Raji (cell line): Measurements from ENCODE around the gene TOLLIP.

Experiments
- POLR2A ChIP-seq: IDR thresholded peaks from 2 replicates; pipeline ENCODE4 v1.6.1; 2011; ENCODE audit warnings: low read depth, low read length, control low read depth; ENCODE audit not compliant: insufficient read depth

Gene TOLLIP

DNA sequence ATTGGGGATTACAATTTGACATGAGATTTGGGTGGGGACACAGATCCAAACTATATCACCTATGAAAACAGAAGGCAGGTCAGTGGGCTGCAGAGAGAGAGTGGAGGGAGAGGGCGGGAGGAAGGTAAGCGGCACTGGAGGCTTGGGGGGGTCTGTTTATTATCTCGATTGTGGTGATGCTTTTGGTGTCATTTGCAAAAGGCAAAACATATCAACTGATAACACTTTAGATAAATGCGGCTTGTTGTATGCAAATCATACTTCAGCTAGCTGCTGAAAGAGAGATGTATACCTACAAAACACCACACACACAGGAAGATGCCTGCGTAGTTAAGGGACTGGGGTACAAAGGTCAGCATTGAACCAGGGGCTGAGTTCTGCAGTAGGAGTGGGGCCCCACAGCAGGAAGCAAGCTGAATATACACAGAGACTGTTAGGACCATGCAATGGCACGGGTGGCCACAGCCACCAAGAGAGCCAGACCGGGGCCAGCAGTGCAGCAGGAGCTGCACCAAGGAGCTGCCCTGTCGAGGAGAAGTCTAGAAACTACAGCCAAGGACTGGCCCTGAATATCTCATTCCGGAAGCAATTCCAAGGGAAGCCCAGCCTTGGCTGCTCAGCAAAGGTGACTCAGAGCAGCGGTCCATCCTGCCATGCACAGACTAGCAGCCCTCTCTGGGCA is 23.8 kb upstream of the TOLLIP start:
- no peak for TF ChIP-seq POLR2A

DNA sequence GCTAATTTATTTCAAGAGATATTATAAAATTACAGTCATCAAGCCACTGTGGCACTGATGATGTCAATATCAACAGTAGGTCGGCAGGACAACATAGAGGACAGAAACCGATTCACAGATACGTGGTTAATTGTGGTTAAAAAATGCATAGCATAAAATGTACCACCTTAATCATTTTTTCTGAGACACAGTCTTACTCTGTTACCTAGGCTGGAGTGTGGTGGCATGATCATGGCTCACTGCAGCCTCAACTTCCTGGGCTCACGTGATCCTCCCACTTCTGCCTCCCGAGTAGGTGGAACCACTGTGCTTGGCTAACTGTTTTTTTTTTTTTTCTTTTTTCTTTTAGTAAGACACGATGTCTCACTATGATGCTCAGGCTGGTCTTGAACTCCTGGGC is 21.0 kb upstream of the TOLLIP start:
- TF ChIP-seq POLR2A: no peak

DNA sequence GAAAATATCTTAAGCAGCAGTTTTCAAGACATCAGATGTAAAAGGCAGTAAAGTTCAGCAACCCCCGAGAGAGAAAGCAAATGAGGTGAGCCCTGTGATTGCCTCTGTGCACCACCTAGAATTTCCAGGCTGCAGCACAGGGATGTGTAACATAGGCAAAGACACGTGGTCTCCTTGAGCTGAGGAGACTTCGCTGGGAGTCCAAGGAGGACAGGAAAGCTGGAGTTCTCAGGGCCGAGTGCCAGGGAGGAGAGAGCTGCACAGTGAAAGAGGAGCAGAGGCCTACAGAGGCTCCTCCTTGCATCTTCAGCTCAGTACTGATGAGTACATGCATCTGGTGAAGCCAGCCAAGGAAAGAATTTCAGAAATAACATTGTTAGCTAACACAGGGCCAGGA is 17.6 kb upstream of the TOLLIP start:
- TF ChIP-seq POLR2A: no peak

DNA sequence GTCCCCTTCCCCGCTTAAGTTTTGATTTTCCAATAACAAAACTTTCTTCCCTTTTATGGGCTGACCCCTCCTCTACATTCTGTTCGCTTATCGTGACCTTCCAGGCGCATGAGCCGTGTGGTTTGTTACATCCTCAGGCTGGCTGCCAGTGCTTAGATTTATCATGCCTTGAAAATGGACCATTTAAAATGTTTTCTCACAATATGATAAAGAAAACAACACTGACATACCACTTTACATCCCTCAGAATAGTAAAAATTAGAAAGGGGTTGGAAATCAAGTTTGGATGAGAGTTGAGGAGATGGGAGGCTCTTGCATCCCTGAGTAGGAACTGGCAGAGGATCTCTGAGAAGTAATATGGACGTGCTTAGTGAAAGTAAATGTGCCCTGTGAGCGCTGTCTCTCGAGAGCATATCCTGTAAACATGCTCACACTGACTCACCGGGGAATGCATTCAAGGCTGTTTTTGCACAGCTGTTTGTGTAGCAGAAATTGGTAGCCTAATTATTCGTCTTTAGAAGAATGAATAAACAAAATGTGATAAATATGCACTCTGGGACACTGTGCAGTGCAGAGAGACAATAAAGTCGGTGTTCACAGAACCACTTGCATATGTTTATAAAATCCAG is 17.1 kb upstream of the TOLLIP start:
- no peak for TF ChIP-seq POLR2A

DNA sequence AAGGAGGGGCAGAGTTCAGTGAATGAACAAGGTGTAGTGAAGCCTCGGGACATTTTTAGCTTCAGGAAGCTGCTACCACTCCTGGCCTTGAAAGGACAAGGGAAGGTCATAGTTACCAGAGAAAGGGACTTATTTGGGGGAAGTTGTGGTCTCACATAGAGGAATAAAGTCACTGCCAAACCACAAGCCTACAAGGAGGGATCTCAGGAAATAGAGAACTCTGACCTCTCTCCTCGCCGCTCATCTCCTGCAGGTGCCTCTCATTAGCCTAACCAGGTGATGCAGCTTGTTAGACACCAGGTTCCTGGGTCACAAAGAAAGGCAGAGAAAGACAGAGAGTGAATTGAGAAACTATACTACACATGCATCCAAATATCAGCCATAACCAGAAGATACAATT is 14.3 kb upstream of the TOLLIP start:
- no peak for TF ChIP-seq POLR2A

DNA sequence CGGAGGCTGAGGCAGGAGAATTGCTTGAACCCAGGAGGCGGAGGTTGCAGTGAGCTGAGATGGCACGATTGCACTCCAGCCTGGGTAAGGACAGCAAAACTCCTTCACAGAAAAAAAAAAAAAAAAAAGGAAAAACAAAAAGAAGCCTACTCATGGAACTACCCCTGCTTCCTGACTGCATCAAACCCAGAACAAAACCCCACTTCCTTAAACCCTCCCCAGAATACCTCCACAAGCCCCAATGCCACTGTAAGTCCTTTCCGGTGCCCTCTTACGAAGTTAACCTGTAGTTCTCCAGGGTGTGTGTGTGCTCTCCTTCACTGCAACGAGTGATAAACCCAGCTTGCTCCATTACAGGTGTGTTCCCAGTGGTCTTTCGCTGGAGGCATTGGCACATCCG is 8.6 kb upstream of the TOLLIP start:
- no peak for TF ChIP-seq POLR2A

DNA sequence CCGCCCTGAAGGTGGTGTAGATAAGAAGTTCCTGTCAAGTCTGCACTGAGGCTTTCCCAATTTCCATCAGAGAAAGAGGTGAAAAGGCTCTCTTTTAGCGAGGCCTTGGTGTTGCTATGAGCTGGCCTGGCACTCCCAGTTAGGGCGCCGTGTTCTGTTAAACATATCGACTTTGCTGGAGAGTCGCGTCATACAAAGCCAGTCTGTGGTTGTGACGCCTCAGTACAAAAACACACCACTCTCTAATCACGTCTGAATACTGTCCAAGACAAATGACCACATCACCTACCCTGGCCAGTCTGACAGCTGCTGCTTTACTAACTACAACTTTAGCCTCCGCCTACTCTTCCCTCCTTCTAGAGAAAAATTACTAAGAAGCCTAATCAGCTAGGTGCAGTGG is 8.0 kb upstream of the TOLLIP start:
- TF ChIP-seq POLR2A: no peak

DNA sequence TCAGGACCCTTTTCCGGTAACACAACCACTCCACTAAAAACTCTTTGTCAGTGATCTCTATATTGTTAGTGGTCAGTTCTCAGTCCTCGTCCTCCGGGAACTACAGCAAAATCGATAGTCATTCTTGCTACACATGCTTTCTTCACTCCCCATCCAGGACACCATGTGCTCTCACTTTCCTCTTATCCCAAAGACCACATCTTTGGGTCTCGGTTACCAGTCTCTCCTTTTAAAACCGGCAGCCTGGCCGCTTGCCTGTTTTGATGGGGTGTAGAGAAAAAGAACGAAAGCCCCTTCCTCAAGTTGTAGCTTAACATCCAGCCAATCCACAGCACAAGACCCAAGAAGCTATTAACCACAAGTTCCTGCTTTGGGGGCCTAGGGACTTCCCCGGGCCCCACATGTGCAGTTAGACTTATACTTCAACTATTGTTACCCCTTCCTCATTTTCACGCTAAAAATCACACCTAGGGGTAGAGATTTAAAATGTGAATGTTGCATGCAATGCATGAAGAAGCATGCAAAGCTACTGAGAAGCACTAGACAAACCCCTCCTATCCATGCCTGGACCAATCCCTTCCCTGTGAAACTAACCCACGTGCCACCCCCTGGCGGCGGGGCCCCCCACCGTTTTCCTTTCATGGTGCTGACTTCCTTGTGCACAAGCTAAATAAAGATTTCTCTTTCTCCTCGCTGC is 1.5 kb upstream of the TOLLIP start:
- TF ChIP-seq POLR2A: no peak

DNA sequence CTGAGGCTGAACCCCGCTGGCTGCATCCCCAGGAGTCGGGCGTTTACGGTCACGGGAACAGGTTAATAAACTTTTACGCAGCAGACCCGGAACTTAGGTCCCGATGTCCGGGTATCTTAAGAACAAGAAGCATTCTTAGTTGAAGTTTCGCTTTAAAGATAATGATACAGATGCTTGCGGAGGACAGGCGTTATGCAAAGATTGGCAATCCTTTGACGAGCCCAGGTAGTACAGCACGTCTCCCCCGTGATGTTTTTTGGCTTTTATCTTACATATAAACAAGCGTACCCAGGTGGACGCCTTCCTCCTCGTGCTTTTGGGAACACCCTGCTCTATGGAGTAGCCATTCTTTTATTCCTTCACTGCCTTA is 871 bp upstream of the TOLLIP start:
- TF ChIP-seq POLR2A: no peak

DNA sequence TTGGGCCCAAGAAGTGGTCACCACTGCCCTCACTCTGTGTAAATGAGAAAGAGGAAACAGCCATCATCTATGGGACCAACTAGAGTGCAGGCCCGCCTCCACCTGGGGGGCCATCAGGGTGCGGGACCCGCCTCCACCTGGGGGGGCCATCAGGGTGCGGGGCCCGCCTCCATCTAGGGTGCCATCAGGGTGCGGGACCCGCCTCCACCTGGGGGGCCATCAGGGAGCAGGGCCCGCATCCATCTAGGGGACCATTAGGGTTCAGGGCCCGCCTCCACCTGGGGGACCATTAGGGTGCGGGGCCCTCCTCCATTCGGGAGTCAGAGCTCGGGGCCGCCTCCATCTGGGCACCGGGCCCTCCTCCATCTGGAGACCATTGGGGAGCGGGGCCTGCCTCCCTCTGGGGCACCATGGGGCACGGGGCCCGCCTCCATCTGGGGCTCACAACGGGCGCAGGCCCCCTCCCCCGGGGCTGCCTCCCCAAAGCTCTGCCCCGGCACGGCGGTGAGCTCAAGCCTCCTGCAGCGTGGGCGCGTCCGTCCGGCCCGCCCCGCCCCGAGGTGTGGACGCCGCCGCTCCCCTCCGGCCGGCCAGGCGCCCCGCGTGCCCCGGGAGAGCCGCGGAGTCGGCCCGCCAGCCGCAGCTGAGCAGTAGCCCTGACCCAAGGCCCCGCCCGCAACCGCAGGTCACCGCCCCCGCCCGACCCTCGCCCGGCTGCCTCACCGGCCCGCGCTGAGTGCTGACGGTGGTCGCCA is 512 bp downstream of the TOLLIP start:
- TF ChIP-seq POLR2A: no peak

DNA sequence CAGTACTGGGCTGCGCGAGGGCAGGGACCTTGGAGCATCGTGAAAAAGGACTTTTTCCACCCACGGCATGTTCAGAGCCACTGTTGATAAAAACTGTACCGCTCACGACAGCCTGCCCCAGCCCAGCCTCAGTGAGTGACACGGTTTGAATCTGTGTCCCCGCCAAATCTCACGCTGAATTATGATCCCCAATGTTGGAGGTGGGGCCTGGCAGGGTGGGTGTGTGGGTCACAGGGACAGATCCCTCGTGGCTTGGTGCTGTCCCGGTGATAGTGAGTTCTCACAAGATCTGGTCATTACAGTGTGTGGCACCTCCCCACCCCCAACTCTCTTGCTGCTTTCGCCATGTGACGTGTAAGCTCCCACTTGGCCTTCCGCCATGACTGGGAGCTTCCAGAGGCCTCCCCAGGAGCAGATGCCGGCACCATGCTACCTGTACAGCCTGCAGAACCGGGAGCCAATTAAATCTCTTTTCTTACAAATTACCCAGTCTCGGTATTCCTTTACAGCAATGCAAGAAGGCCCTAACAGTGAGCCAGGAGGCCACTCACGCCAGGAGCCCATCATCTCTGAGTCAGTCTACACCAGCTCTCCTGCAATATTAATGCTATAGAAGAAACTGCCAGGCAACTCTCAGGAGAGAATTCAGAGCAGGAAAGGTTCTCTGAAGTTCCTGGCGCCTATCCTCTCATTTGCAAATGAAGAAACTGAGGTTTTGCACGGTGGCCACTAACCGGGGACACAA is 1.3 kb downstream of the TOLLIP start:
- TF ChIP-seq POLR2A: no peak

DNA sequence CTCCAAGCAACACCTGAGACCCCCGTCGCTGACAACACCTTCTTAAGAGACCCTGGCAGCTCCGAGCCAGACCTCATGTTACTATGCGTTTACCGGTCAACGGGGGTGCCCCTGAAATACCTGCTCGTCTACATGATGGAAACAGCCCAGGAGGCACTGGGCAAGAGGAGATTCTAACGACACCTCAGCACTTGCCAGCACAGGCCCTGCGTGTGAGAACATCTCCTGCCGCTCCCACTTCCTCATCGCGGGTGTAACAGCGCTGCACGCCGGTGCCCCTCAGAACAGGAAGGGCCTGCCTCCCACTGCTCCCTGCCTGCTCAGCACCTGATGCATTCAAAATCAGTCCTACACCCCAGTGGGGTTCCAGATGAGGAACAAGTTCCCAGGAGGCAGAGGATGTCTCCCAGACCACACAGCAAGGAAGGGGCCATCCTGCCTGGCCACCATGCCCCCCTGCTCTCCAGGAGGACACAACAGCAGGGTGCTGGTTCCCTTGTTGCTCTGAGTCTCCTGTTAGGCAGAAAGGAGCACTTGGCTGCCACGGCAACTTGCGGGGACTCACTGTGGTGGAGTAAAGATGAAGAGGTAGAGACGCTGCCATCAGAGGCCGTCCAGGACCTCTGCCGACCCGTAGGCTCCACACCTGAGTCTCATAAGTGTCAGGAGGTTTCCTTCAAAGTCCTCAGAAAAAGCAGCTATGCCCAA is 2.1 kb downstream of the TOLLIP start:
- no peak for TF ChIP-seq POLR2A

DNA sequence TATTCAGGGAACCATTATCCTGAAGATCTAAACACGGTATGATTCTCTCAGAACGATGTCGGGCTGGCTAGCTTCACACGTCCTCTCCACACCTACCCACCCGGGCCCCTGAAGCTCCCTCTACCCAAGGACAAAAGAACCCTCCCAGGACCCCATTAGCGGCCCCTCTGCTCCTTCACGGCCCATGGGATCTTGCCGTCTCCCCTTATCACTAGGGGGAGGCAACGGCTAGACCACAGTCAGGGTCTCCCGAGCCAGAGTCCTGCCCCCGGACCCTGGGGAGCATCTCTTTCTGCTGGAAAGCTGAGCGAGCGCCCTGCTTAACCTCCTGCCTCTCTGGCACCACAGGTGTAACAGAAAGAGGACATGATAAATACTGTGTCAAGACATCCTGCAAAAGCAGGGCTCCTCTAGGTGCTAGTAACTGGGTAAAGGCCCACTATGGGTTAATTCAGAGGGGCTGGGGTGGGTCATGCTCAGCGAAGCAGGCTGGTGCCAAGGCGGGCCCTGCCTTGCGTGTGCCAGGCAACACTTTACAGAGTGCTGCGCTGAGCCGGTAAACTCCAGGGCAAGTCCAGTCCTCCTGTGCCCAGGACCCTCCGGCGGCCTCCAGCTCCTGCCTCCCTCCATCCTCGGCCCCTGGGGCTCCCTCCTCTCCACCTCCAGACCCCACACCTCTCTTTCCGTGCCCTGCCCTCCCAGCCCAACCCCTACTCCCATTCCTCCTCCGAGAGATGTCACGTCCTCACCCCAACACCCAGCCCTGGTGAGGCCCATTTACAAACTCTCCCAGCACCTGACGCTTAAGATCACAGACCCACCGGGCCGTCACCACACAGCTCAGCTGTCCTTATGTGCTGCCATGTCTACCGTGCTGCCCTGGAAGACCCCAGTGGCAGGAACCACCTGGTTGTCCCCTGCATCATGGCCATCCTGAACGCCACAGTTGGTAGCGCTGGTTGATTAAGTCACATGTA is 3.0 kb downstream of the TOLLIP start:
- no peak for TF ChIP-seq POLR2A
